ENCODE results near the gene CARMIL1.

DNA sequence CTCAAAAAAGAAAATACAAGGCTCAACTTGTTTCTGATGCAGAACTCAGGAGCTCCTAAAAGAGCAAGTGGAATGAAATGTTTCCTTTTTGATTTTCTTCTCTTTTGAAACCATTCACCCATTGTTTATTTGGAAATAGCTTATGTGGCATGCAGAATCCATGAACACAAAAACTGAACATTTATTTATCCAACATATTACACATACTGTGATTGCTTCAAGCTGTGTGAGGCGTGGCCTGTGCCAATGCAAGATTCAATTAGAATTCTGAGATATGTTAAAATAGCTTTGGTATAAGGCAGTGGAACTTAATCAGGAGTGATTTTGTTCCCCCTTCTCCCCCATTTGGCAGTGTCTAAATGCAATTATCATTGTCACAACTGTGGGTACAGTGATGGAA, 45.9 kb upstream of the CARMIL1 start:
- TF ChIP-seq POLR2A (IDR thresholded peaks at IDR 0.05): no peak
- TF ChIP-seq, protein P1, sequence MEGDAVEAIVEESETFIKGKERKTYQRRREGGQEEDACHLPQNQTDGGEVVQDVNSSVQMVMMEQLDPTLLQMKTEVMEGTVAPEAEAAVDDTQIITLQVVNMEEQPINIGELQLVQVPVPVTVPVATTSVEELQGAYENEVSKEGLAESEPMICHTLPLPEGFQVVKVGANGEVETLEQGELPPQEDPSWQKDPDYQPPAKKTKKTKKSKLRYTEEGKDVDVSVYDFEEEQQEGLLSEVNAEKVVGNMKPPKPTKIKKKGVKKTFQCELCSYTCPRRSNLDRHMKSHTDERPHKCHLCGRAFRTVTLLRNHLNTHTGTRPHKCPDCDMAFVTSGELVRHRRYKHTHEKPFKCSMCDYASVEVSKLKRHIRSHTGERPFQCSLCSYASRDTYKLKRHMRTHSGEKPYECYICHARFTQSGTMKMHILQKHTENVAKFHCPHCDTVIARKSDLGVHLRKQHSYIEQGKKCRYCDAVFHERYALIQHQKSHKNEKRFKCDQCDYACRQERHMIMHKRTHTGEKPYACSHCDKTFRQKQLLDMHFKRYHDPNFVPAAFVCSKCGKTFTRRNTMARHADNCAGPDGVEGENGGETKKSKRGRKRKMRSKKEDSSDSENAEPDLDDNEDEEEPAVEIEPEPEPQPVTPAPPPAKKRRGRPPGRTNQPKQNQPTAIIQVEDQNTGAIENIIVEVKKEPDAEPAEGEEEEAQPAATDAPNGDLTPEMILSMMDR (IDR thresholded peaks at IDR 0.05): no peak
